NCI-H146 treated with DMSO at 0.1 percent for 48 hours (cell line): ENCODE data around the gene SLC45A1.

Experiments used
- DNase-seq: peaks from one replicate; lab custom pipeline; 2025; ENCODE audit not compliant: unreplicated experiment; lab: John Stamatoyannopoulos, UW

Gene SLC45A1

DNA sequence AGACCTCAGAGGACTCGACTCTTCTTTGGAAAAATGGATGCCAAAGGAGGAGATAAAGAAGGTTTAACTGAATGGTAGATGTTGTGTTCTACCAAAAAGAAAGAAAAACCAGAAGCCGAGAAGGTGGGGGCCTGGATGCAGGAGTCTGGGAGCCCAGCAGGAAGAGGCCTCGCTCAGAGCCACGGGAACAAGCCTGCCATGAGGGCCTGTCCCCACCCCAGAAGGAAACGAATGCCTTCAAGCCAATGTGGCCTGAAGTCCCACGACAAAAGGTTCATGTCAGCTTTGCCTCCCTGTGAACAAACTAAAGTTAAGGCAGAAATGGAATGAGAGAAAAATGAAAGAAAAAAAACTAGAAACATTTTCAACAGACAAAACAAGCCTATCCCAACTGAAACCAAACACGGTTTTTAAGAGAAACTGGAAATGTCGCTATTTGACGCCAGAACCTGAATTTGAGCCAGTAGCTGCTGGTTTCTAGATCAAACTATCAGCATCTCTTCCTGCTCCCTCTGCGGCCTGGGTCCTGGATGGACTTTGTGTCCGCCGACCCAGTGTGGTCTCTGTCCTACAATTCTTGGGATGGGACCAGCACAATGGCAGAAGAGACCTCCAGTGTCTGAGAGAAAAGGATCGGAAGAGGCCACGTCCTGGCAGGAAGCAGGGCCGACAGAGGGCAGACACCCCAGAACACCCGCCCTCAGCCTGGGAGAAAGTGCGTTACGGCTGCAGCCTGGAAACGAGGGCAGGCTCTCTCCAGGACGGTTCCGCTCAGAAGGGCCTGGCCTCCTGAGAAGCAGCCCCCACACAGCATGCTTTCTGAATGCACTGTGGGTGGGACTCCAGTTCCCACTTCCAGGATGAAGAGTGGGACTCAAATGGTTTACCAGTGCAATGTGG, 35.2 kb downstream of the SLC45A1 start:
- no peak for DNase-seq

- DNase-seq: no peak
These were observed 36.1 kb downstream of the SLC45A1 start for GRCh38 chr1:8354038-8354437.

DNA sequence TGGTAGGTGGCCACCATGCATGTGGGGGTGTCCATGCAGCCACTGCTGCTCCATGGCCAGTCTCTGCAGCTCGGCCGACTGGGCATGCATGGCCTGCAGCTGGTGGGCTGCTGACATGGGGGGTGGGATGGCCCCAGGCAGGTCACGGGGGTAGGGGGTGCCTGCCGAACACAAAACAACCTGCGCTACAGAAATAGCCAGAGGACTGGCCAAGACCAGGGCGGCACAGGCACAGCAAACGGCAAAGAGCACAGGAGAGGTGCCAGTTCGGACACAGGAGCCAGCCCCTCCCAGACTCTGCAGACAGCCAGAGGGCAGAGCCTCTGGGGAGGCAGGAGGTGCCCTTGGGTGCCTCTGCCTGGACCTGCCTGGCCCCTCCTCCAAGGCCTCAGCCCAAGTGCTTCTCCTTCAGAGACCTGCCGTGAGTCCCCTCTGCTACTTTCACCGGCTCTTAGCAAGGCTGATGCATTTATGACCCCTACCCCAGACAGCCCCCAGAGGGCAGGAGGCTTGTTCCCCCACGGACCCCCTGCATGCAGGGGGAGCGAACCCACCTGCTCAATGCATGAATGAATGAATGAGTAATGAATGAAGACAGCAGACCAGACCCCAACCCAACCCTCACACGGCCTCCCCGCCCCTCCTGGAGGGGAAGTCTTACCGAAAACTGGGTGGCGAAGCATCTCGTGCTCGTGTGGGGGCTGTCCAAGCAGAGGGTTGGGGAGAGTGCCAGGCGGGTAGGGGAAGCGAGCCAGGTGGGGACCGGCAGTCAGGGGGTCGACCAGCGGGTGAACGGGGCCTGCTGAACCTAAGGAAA, 37.7 kb downstream of the SLC45A1 start:
- DNase-seq: no peak

- no peak for DNase-seq
These were observed 38.6 kb downstream of the SLC45A1 start for GRCh38 chr1:8356256-8357209.

DNA sequence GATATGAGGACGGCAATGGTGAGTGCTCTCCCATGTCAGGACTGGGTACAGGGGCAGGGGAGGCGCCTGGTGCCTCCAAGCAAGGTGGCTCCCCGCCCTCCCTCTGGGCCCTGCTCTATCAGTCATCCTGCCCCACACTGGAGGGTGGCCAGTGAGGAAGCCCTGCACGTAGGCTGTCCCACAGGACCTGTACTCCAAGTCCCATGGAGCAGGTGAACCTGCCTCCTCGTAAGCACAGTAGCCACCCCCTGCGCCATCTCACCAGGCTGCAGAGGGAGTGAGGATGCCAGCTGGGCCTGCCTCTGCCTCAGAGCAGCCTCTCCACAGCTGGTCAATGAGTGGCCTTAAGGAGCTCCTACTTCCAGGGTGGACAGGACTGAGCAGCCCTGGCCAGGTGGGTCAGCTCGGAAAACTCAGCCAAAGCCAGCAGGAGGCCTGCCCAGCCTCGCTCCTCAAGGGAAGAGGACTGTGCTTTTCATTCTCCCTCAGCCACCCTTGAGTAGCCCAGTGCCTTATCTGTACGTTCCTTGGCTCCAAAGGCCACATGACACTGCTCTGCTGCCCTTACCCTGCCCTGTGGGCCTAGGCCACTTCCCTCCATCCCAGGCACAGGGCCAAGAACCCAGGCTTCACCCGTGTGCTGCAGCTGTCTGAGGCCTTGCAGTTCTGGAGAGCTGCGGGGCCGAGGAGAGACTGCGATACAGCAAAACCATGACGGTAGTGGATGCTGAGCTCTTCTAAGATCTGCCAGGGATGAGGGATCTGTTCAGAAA, 39.6 kb downstream of the SLC45A1 start:
- no peak for DNase-seq

DNA sequence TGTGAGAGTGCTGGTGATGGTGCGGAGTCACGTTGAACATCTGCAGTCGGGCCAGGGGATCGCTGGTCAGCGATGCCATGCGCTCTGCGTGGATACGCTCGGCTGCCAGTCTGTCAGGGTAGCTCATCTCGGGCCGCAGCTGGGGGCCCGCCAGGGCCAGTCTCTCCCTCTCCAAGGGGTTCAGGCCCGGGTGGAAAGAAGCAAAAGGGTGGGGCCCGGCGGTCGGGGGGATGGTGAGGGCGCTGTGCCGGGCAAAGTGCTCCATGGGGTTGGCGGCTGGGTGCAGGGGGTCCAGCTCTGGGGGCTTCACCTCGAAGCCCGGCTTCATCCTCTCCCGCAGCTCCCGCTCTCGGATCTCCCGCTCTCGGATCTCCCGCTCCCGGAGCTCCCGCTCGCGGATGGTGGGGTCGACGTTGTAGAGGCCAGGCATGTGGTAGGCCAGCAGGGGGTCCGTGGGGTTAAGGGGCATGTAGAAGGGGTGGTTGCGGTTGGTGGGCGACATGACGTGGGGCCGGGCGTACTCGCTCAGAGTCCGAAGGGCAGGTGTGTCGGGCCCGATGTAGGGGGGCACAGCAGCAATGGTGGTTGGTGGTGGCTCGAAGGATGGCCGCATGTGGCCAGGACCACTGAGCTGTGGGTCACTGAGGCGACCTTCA, 40.5 kb downstream of the SLC45A1 start:
- no peak for DNase-seq

DNA sequence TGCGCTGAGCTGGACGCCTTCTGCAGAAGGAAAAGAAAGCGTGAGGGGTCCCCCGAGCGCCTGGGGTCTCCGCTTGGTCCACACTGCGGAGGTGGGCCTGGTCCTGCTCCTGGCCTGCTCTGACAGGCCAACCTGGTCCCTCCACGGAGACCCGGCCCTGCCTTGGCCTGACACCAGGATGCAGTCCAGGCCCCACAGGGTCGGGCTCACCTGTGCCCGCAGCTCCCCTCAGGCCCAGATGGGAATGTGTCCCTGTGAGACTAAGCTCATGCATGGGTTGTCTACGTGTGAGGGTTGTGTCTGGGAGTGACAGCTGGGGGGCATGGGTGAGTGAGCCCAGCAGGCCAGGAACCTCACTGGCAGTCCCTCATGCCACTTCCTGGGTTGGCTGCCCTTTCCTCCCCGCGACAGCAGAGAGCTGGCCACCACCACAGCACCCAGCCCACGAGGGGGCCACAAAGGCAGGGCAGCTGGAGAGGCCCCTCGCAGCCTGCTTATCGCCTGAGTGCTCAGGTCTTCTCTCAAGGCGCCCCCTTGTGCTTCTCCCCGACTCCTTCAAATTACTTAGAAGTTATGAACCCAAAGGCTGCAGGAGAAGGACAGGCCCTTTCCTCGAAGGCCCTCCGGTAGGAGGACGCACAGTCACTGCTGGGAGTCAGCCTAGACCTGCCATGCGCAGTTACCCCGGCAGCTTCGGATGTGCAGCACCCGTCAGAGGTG, 41.1 kb downstream of the SLC45A1 start:
- no peak for DNase-seq

- DNase-seq: no peak
These were observed 41.9 kb downstream of the SLC45A1 start for GRCh38 chr1:8359617-8360481.

DNA sequence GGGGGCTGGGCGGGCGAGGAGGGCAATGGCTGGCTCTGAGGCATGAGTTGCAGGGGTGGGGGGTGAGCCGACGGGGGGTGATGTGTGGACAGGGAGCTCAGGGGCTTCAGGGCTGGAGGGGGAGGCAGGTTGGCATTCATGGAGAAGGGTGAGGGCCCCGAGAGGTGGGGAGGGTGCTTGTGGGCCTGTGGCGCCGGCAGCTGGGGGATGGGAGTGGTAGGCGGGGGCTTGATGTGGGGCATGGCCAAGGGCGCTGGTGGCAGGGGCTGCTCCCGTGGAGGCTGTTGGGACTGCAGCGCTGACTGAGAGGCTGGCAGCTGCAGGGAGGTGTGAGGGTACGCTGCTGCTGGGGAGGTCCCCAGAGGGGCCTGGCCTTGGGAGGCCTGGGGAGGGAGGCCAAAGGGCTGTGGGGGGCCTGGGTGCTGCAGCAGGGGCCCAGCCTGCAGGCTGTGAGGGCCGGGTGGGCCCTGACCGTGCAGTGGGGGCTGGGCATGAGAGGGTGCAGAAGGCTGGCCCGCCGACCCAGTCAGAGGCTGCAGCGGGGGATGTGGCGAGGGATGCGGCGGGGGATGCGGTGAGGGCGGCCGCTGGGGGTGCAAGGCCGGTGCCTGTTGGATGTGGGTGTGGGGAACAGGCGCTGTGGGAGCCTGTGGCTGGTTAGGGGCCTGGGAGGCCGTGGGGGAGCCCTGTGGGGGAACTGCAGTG, 42.7 kb downstream of the SLC45A1 start:
- DNase-seq: no peak

DNA sequence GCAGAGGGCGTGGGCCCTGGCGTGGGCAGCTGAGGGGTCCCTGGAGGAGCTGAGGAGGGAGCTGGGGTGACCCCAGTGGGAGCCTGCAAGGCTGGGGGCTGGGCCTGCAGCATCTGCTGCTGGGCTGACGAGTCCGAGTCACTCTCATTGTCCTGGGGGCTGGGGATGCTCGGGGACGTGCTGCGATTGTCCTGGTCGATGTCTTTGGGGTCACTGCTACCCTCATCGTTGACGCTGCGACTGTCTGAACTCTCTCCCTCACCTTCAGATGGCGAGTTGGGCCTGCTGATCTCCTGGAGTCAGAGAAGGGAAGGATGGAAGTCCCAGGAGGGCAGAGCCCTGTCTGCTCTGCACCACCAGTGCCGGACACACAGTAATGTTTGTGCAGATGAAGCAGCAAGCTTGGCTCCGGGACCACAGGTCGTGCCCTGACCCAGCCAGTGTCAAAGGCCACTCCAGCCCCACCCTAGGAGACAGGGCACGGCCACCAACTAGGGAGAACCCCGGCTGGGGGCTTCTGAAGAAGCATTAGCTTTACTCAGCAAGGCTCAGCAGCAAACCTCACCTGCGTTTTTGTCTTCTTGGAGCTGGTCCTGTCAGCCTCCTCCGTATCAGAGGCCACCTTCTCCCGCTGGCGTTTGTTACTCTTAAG, 43.4 kb downstream of the SLC45A1 start:
- DNase-seq: no peak

DNA sequence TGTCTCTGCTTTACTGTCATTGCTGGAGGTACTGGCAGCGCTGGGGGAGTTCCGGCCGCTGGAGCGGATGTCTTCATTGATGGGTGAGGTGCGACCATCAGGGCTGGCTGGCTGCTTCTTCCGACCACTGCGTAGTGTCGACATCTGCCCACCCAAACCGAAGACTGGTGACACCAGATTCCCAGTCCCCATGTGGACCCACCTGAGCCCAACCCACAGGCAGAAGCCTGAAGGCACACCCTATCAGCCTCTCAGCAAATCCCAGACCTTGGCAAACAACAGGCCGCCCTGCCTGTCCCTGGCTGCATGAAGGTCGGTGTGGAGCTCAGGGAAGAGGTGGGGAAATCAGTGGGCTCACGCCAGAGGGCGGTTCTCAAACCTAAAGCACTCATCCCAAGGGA, 44.8 kb downstream of the SLC45A1 start:
- no peak for DNase-seq

GRCh38 chr1:8363186-8363766, 45.4 kb downstream of the SLC45A1 start:
- DNase-seq: no peak

DNA sequence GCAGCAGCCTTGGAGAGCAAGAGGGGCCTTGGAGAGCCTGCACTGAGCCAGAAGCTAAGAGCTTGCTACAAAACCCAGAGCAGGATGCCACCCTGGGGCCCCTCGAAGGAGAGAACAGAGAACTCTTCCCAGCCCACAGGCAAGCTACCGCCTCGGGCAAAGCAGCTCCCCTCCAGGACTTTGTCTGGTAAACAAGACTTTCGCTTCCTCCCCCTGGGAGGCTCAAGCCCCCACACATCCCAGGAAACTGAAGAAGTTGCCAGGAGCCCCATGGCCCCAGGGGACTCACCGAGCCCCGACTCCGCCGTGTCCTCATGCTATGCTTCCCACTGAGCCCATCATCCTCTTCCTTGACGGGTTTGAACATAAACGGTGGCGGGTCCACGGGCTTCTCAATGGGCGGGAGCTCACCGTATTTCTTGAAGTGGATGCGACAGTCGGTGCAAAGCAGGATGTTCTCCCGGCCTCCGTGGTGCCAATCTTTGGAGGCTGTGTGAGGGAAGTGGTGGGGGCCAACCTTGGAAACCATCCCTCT, 45.9 kb downstream of the SLC45A1 start:
- no peak for DNase-seq

DNA sequence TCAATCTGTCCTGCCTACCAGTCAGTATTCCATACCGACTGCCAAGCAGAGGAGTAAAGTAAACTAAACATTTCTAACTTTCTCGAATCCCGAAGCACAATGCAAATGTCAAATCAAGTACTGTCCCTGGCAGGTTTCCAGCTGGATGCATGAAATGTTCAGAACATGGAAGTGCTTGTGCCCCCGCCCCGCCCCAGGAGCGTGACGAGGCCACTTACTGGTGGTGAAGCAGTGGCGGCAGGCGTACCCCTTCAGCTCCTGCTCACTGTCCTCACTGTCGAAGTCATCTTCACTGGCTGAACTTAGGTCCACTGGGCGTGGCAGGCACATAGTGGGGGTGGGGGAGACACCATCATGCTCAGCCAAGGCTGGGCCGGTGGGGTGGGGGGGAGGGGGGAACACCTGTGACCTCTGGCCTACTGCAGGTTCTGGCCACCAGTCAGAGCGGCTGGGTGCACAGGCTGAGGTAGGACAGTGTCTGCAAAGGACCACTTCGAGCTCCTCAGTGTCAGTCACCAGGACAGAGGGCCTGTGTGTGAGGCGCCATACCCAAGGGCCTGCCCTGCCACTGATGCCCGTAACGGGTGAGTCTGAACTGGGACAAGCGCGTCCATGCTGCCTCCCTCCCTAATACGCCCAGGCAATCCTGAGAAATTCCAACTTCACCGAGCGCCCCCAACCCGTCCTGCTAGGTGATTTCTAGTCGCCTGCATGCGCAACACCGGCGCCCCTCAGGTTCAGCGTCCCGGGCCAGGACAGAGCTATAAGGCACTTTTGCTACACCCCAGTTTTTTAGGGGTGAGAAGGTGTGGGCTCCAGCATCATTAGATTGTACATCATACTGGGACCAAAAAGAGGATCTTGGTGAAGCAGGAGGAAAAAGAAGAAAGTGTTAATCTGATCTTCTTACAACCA, 46.9 kb downstream of the SLC45A1 start:
- DNase-seq: no peak

DNA sequence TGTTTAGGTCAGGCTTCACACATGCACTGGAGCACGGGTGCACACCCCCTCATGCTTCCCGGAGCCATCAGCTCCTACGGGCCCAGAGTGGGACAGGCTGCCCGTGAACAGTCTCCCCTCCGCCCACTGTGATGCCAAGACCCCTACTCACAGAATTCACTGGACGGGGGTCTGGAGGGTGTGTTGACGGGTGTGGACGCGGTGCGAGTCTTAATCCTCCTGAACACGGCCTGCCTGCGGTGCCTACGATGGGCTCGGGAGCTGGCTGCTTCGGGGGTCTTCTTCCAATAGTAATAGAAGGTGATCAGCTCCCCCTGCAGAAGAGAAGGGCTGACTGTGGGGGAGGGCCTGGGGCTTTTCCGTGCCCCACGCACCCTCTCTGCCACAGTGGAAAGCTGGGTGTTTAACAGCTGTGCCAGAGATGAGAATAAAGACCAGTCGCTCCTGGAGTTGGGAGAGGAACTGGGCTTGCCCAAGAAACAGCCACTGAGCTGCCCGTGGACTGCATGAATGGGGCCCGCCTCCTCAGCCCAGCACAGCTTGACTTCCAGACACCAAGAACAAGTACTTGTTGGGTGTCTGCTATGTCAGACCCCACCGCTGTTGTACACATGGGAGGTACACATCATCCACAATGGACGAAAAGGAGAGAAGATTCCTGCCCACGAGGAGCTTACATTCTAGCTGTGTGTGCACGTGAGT, 47.9 kb downstream of the SLC45A1 start:
- no peak for DNase-seq
